H1 (cell line): Measurements from ENCODE around the gene PRRG3. TPM values are rescaled to one million over a fixed set of nuclear protein-coding genes. Genes with fewer than 3 reads are reported as not detected.

Experiments
- CTCF ChIA-PET: fragments of 300-600 bp; sonication (Branson Sonifier 250); formaldehyde crosslinking; loops from one replicate; lab custom pipeline; 2021; ENCODE audit not compliant: partially characterized antibody; lab: Charles Lee
- POLR2A ChIA-PET: fragments of 300-600 bp; sonication (Branson Sonifier 250); formaldehyde crosslinking; loops from one replicate; lab custom pipeline; 2021; ENCODE audit warnings: inconsistent platforms; ENCODE audit not compliant: partially characterized antibody; lab: Charles Lee
- DNase-seq, 2 experiments: peaks; one replicate each; pipeline versions ENCODE4 v3.0.0 to v3.0.0-alpha.2; 2010 to 2022; ENCODE audit warnings: low spot score in 2 of 2, low read depth in 1 of 2, mixed read lengths in 1 of 2
- FAIRE-seq: peaks from 2 replicates; lab custom pipeline; 2011; peaks lifted over from hg19 to GRCh38; lab: Jason Lieb, UNC
- H2AFZ ChIP-seq: 2 replicates; pipeline ENCODE4 v1.8.1; 2012; ENCODE audit warnings: low read length, inconsistent platforms
- H2AK5ac ChIP-seq: 2 replicates; pipeline ENCODE4 v1.6.1; 2013; ENCODE audit warnings: low read depth, low read length
- H2BK120ac ChIP-seq: replicated peaks from 2 replicates; pipeline ENCODE3; 2013; ENCODE audit warnings: low read depth, low read length, inconsistent platforms
- H2BK12ac ChIP-seq: 2 replicates; pipeline ENCODE4 v1.6.1; 2013; ENCODE audit warnings: low read depth, low read length
- H2BK15ac ChIP-seq: 2 replicates; pipeline ENCODE4 v1.6.1; 2013; ENCODE audit warnings: low read length
- H2BK20ac ChIP-seq: 2 replicates; pipeline ENCODE4 v1.6.1; 2013; ENCODE audit warnings: low read length
- H2BK5ac ChIP-seq: 2 replicates; pipeline ENCODE4 v1.6.1; 2013; ENCODE audit warnings: low read depth, low read length
- H3K14ac ChIP-seq: 2 replicates; pipeline ENCODE4 v1.6.1; 2013; ENCODE audit warnings: inconsistent platforms; ENCODE audit not compliant: insufficient read length
- H3K18ac ChIP-seq: 2 replicates; pipeline ENCODE4 v1.6.1; 2013; ENCODE audit warnings: low read length; ENCODE audit errors: extremely low read depth
- H3K23ac ChIP-seq: 2 replicates; pipeline ENCODE4 v1.6.1; 2013; ENCODE audit warnings: inconsistent platforms; ENCODE audit not compliant: insufficient read length
- H3K23me2 ChIP-seq: 2 replicates; pipeline ENCODE4 v1.6.1; 2013; ENCODE audit warnings: low read depth, low read length
- H3K27ac ChIP-seq: 2 replicates; pipeline ENCODE4 v1.6.1; 2011; ENCODE audit warnings: low read depth, low read length, inconsistent platforms
- H3K27me3 ChIP-seq, 4 experiments: replicated peaks in 1 of 4; 1 replicate in 1 of 4; 2 replicates in 3 of 4; pipeline versions ENCODE4 v1.6.1 to v1.8.1; 2011 to 2013; ENCODE audit warnings: low read length in 3 of 4, mild to moderate bottlenecking in 3 of 4, inconsistent platforms in 2 of 4, mixed read lengths in 2 of 4, moderate library complexity in 1 of 4; ENCODE audit not compliant: control insufficient read depth in 3 of 4, insufficient read depth in 3 of 4; ENCODE audit errors: extremely low read depth in 1 of 4
- H3K36me3 ChIP-seq, 4 experiments: 2 replicates each; pipeline versions ENCODE4 v1.6.1 to v1.8.1; 2011 to 2013; ENCODE audit warnings: mild to moderate bottlenecking in 4 of 4, low read length in 3 of 4, moderate library complexity in 2 of 4, control low read depth in 1 of 4, inconsistent platforms in 1 of 4; ENCODE audit not compliant: insufficient read depth in 4 of 4, control insufficient read depth in 2 of 4
- H3K4ac ChIP-seq: replicated peaks from 2 replicates; pipeline ENCODE3; 2013; ENCODE audit warnings: low read length, low read depth, mixed read lengths, inconsistent platforms; ENCODE audit not compliant: insufficient read length
- H3K4me1 ChIP-seq, 4 experiments: replicated peaks in 1 of 4; 1 replicate in 1 of 4; 2 replicates in 3 of 4; pipeline versions ENCODE4 v1.6.1 to v1.8.1; 2011 to 2013; ENCODE audit warnings: low read length in 3 of 4, inconsistent platforms in 2 of 4, mixed read lengths in 1 of 4; ENCODE audit not compliant: insufficient read depth in 4 of 4, control insufficient read depth in 3 of 4
- H3K4me2 ChIP-seq, 2 experiments: 2 replicates each; pipeline versions ENCODE4 v1.6.1 to v1.8.1; 2011 to 2013; ENCODE audit warnings: low read depth in 2 of 2, low read length in 2 of 2, control low read depth in 1 of 2, inconsistent platforms in 1 of 2, mild to moderate bottlenecking in 1 of 2; ENCODE audit not compliant: insufficient read depth in 1 of 2
- H3K4me3 ChIP-seq, 4 experiments: fragments of 200-600, 300-600 bp in 1 of 4; sonication (generic), shearing (Covaris generic), sonication (Bioruptor Twin) in 1 of 4; 2 replicates each; pipeline versions ENCODE4 v1.5.1 to v1.8.1; 2011 to 2016; ENCODE audit warnings: low read length in 4 of 4, low read depth in 3 of 4, control low read depth in 2 of 4, inconsistent platforms in 2 of 4, mild to moderate bottlenecking in 2 of 4, mixed read lengths in 1 of 4, moderate library complexity in 1 of 4; ENCODE audit not compliant: insufficient read depth in 2 of 4; ENCODE audit errors: extremely low read depth in 1 of 4
- H3K56ac ChIP-seq: replicated peaks from 2 replicates; pipeline ENCODE3; 2013; ENCODE audit warnings: low read depth, mild to moderate bottlenecking, mixed read lengths, low read length, inconsistent platforms; ENCODE audit not compliant: insufficient read length
- H3K79me1 ChIP-seq: 2 replicates; pipeline ENCODE4 v1.6.1; 2013; ENCODE audit warnings: low read depth, low read length, control low read depth
- H3K79me2 ChIP-seq, 2 experiments: 2 replicates each; pipeline versions ENCODE4 v1.6.1 to v1.8.1; 2012 to 2013; ENCODE audit warnings: low read length in 2 of 2, mild to moderate bottlenecking in 2 of 2, inconsistent platforms in 1 of 2; ENCODE audit not compliant: insufficient read depth in 2 of 2, control insufficient read depth in 1 of 2
- H3K9ac ChIP-seq, 4 experiments: replicated peaks in 1 of 4; 1 replicate in 1 of 4; 2 replicates in 3 of 4; pipeline versions ENCODE4 v1.6.1 to v1.8.1; 2011 to 2013; ENCODE audit warnings: low read depth in 3 of 4, low read length in 3 of 4, control low read depth in 2 of 4, mild to moderate bottlenecking in 2 of 4, moderate library complexity in 2 of 4, inconsistent platforms in 1 of 4; ENCODE audit errors: extremely low read depth in 1 of 4
- H3K9me3 ChIP-seq, 2 experiments: 2 replicates each; pipeline versions ENCODE4 v1.6.1 to v1.8.1; 2012 to 2013; ENCODE audit warnings: mild to moderate bottlenecking in 2 of 2, moderate library complexity in 2 of 2, control low read depth in 1 of 2, inconsistent platforms in 1 of 2, low read depth in 1 of 2, low read length in 1 of 2, mixed read lengths in 1 of 2; ENCODE audit not compliant: insufficient read depth in 2 of 2
- H4K20me1 ChIP-seq, 2 experiments: replicated peaks in 1 of 2; 2 replicates each; pipeline versions ENCODE3 to v1.8.1; 2011 to 2013; ENCODE audit warnings: inconsistent platforms in 2 of 2, low read length in 2 of 2, mild to moderate bottlenecking in 1 of 2; ENCODE audit not compliant: insufficient read depth in 2 of 2, control insufficient read depth in 1 of 2
- H4K5ac ChIP-seq: 2 replicates; pipeline ENCODE4 v1.6.1; 2013; ENCODE audit warnings: low read length, low read depth, mixed read lengths, inconsistent platforms; ENCODE audit not compliant: insufficient read length
- H4K8ac ChIP-seq: 2 replicates; pipeline ENCODE4 v1.8.0; 2013; ENCODE audit warnings: mild to moderate bottlenecking, moderate library complexity, low read length, inconsistent platforms; ENCODE audit not compliant: insufficient read depth; ENCODE audit errors: extremely low read depth
- H4K91ac ChIP-seq: replicated peaks from 2 replicates; pipeline ENCODE3; 2013; ENCODE audit warnings: low read length, mixed read lengths, inconsistent platforms; ENCODE audit not compliant: insufficient read length
- BACH1 ChIP-seq: IDR thresholded peaks from 2 replicates; pipeline ENCODE4 v1.6.1; 2012; ENCODE audit warnings: low read length, improper control_type of control experiment
- BRCA1 ChIP-seq: IDR thresholded peaks from 2 replicates; pipeline ENCODE4 v1.6.1; 2012; ENCODE audit warnings: low read depth, low read length, improper control_type of control experiment
- CREB1 ChIP-seq: IDR thresholded peaks from 2 replicates; pipeline ENCODE4 v1.6.1; 2012; ENCODE audit warnings: inconsistent platforms
- CTCF ChIP-seq, 3 experiments: IDR thresholded peaks; 1 replicate in 2 of 3; 2 replicates in 1 of 3; pipeline versions ENCODE4 v1.5.1 to v1.6.1; 2011; ENCODE audit warnings: low read length in 3 of 3, mild to moderate bottlenecking in 3 of 3, inconsistent platforms in 2 of 3, low read depth in 1 of 3, moderate library complexity in 1 of 3; ENCODE audit not compliant: insufficient read depth in 1 of 3; ENCODE audit errors: control extremely low read depth in 1 of 3
- EZH2 ChIP-seq: fragments of 200-600 bp; sonication (generic); IDR thresholded peaks from 2 replicates; pipeline ENCODE4 v1.7.1; 2012; ENCODE audit warnings: low read depth, mild to moderate bottlenecking, moderate library complexity, low read length, inconsistent platforms; ENCODE audit not compliant: severe bottlenecking
- GTF2F1 ChIP-seq: IDR thresholded peaks from 2 replicates; pipeline ENCODE4 v1.6.1; 2012; ENCODE audit warnings: low read depth, low read length, improper control_type of control experiment, borderline replicate concordance
- HDAC6 ChIP-seq: IDR thresholded peaks from one replicate; pipeline ENCODE4 v1.7.1; 2012; ENCODE audit warnings: low read depth, mild to moderate bottlenecking, inconsistent platforms, low read length, moderate library complexity
- KDM5A ChIP-seq: fragments of 200-600 bp; IDR thresholded peaks from 2 replicates; pipeline ENCODE4 v1.7.1; 2012; ENCODE audit warnings: mild to moderate bottlenecking, low read length, inconsistent platforms, mixed read lengths
- POLR2A ChIP-seq, 2 experiments: IDR thresholded peaks; 1 replicate in 1 of 2; 2 replicates in 1 of 2; pipeline ENCODE4 v1.6.1; 2011; ENCODE audit warnings: low read depth in 2 of 2, low read length in 2 of 2, mild to moderate bottlenecking in 2 of 2; ENCODE audit errors: control extremely low read depth in 1 of 2
- RAD21 ChIP-seq, 2 experiments: IDR thresholded peaks in 1 of 2; conservative IDR thresholded peaks in 1 of 2; 2 replicates each; pipeline ENCODE4 v1.6.1; 2011; ENCODE audit warnings: low read depth in 2 of 2, low read length in 2 of 2, improper control_type of control experiment in 1 of 2, inconsistent platforms in 1 of 2, mild to moderate bottlenecking in 1 of 2, moderate library complexity in 1 of 2
- RXRA ChIP-seq: IDR thresholded peaks from 2 replicates; pipeline ENCODE4 v1.6.1; 2011; ENCODE audit warnings: low read depth, mild to moderate bottlenecking, low read length, moderate library complexity; ENCODE audit not compliant: insufficient read depth
- SIRT6 ChIP-seq: IDR thresholded peaks from one replicate; pipeline ENCODE4 v1.7.1; 2012; ENCODE audit warnings: low read length, inconsistent platforms
- YY1 ChIP-seq: IDR thresholded peaks from 2 replicates; pipeline ENCODE4 v1.6.1; 2011; ENCODE audit warnings: low read depth, mild to moderate bottlenecking, low read length
- WGBS, 2 experiments: shearing (Covaris generic) in 1 of 2; methylation state at CpG; one replicate each; pipeline versions ENCODE4 v1.1.6 to v1.1.7; 2013 to 2015; ENCODE audit warnings: low lambda C conversion rate in 2 of 2, mixed read lengths in 2 of 2, inconsistent platforms in 1 of 2, low coverage in 1 of 2, missing lambda C conversion rate in 1 of 2; ENCODE audit not compliant: insufficient replicate concordance in 2 of 2, insufficient coverage in 1 of 2, insufficient read length in 1 of 2; ENCODE audit errors: extremely low coverage in 1 of 2, missing lambda C conversion rate in 1 of 2; 5-methylcytosine and 5-hydroxymethylcytosine counted together
- polyA plus RNA-seq, 7 experiments: library from polyadenylated mRNA; depleted of rRNA in 3 of 7; stranded (reverse) in 5 of 7; unstranded in 2 of 7; fragments of >200 nt in 5 of 7; fragments of 200-250 nt in 2 of 7; gene quantifications; 1 replicate in 5 of 7; 2 replicates in 1 of 7; 4 replicates in 1 of 7; pipeline versions ENCODE4 v1.2.1 to v1.2.3, GENCODE V29; 2011 to 2013; ENCODE audit warnings: missing spikeins in 2 of 7, mixed read lengths in 2 of 7
- total RNA-seq: library from RNA; stranded (reverse); fragmentation: NEBNext Ultra II Directional; extraction: Animal tissue kit (Norgen Biotek cat#: 25700); gene quantifications from 2 replicates; pipeline ENCODE4 v1.2.1, GENCODE V29; 2021

The PRRG3 gene
- total and polyA plus RNA-seq, 2 of the 8 experiments (the other 6 are each of a cell fraction or from before 2014, with no cell fraction given), result 4.2 to 5.4 TPM

GRCh38 chrX:151698485-151698884 is 3.2 kb downstream of the PRRG3 start:
- H3K4me1 ChIP-seq, result peaks cover 0 to 6% (median 0%) of the 10 kb centered on the region in 4 experiments; a peak in 1 of 7 replicates
- no peak overlapping the region for H2BK20ac ChIP-seq
- H3K14ac ChIP-seq, result no peak overlapping the region
- FAIRE-seq, result no peak
- no peak overlapping the region for H2AK5ac ChIP-seq
- H3K27me3 ChIP-seq, result peaks cover 0 to 6% (median 1%) of the 10 kb centered on the region in 4 experiments; a peak in 2 of 7 replicates
- no peaks in the 10 kb centered on the region for H3K36me3 ChIP-seq
- H3K4me2 ChIP-seq, result no peak overlapping the region
- H3K18ac ChIP-seq, result no peak overlapping the region
- no peaks in the 10 kb centered on the region for H3K79me2 ChIP-seq
- no peak overlapping the region for H4K5ac ChIP-seq
- H3K9ac ChIP-seq, result no peak overlapping the region
- ChIA-PET POLR2A (interaction anchor here (1.1 kb wide), 1 partner anchor 8 kb away, joined by 3 read pairs; no protein-coding TSS in a partner anchor), CTCF (interaction anchor here (1.4 to 1.8 kb wide), 2 partner anchors 13 to 18 kb away, joined by 4 to 5 read pairs; no protein-coding TSS in a partner anchor)
- H4K20me1 ChIP-seq, result no peaks in the 10 kb centered on the region
- no peak overlapping the region for H3K4ac ChIP-seq
- H3K4me3 ChIP-seq, result no peak overlapping the region
- H3K79me1 ChIP-seq, result no peaks in the 10 kb centered on the region
- H4K8ac ChIP-seq, result no peak overlapping the region
- 83% methylated on average over 4 of the region's 6 CpGs; no CpG with 5 or more reads in 1 of the 2 experiments for WGBS, 2 experiments
- no peak overlapping the region for H4K91ac ChIP-seq
- H2BK12ac ChIP-seq, result no peak overlapping the region
- no peak overlapping the region for H3K56ac ChIP-seq
- H3K9me3 ChIP-seq, result no peaks in the 10 kb centered on the region
- H3K23me2 ChIP-seq, result no peaks in the 10 kb centered on the region
- no peak overlapping the region for H2AFZ ChIP-seq
- no peak overlapping the region for H2BK5ac ChIP-seq
- no peak for DNase-seq
- H3K23ac ChIP-seq, result no peak overlapping the region
- H2BK120ac ChIP-seq, result no peak overlapping the region
- no peak overlapping the region for H3K27ac ChIP-seq
- no peak overlapping the region for H2BK15ac ChIP-seq
- TF ChIP-seq POLR2A (IDR thresholded peaks at IDR 0.05; ENCODE audit: control extremely low read depth in 1 of 2, low read depth in 2 of 2, low read length in 2 of 2) (no peak), RXRA (no peak), GTF2F1 (no peak), YY1 (no peak), CTCF (IDR thresholded peaks at IDR 0.05; ENCODE audit: control extremely low read depth in 1 of 3, insufficient read depth in 1 of 3, low read depth in 1 of 3, low read length in 3 of 3) (no peak), EZH2 (no peak), SIRT6 (no peak), RAD21 (IDR thresholded peaks at IDR 0.05 in 1 of 2, conservative IDR thresholded peaks at IDR 0.05 in 1 of 2; ENCODE audit: low read depth in 2 of 2, low read length in 2 of 2) (no peak), KDM5A (no peak), BRCA1 (no peak), BACH1 (no peak), HDAC6 (no peak), CREB1 (no peak)
